ENCODE results near the gene KIFBP.
"Not testable (repeated sequence)": the region's sequence is repeated elsewhere in the genome, so short reads cannot be mapped to it uniquely, and the experiment has no call there.

Gene KIFBP

GRCh38 chr10:68997211-68997610, 8.6 kb downstream of the KIFBP start:
- no peak for DNase-seq (ENCODE audit: low read depth in 3 of 3)

GRCh38 chr10:69004821-69005220, 16.2 kb downstream of the KIFBP start:
- DNase-seq (ENCODE audit: low read depth in 3 of 3): no peak

GRCh38 chr10:69005704-69006485, 17.3 kb downstream of the KIFBP start:
- no peak for DNase-seq (ENCODE audit: low read depth in 3 of 3)

- no peak for DNase-seq (ENCODE audit: low read depth in 3 of 3)
Measured at GRCh38 chr10:69007260-69007659, 18.7 kb downstream of the KIFBP start.

GRCh38 chr10:69009360-69009759, 20.8 kb downstream of the KIFBP start:
- DNase-seq (ENCODE audit: low read depth in 3 of 3): no peak

GRCh38 chr10:69010151-69010640, 21.6 kb downstream of the KIFBP start:
- DNase-seq (ENCODE audit: low read depth in 3 of 3): no peak

- DNase-seq (ENCODE audit: low read depth in 3 of 3): peak in 1 of 3 experiments; percentile 4
Measured at GRCh38 chr10:69012778-69013177, 24.2 kb downstream of the KIFBP start.

GRCh38 chr10:69014171-69014570, 25.6 kb downstream of the KIFBP start:
- DNase-seq (ENCODE audit: low read depth in 3 of 3): no peak

- no peak for DNase-seq (ENCODE audit: low read depth in 3 of 3)
Measured at GRCh38 chr10:69018613-69019012, 30.0 kb downstream of the KIFBP start.

GRCh38 chr10:69022611-69023010, 34.0 kb downstream of the KIFBP start:
- no peak for DNase-seq (ENCODE audit: low read depth in 3 of 3)

- DNase-seq (ENCODE audit: low read depth in 3 of 3): no peak
Measured at GRCh38 chr10:69025370-69025896, 36.8 kb downstream of the KIFBP start.

GRCh38 chr10:69033256-69033655, 44.7 kb downstream of the KIFBP start:
- DNase-seq (ENCODE audit: low read depth in 3 of 3): no peak

GRCh38 chr10:69037489-69037888, 48.9 kb downstream of the KIFBP start:
- no peak for DNase-seq (ENCODE audit: low read depth in 3 of 3)

GRCh38 chr10:69040904-69041303, 52.3 kb downstream of the KIFBP start:
- DNase-seq (ENCODE audit: low read depth in 3 of 3): not testable (repeated sequence)

GRCh38 chr10:69042417-69042816, 53.8 kb downstream of the KIFBP start:
- no peak for DNase-seq (ENCODE audit: low read depth in 3 of 3)

GRCh38 chr10:69042838-69043237, 54.2 kb downstream of the KIFBP start:
- DNase-seq (ENCODE audit: low read depth in 3 of 3): no peak

GRCh38 chr10:69043931-69044531, 55.4 kb downstream of the KIFBP start:
- no peak for DNase-seq (ENCODE audit: low read depth in 3 of 3)

- no peak for DNase-seq (ENCODE audit: low read depth in 3 of 3)
Measured at GRCh38 chr10:69044546-69044945, 55.9 kb downstream of the KIFBP start.

GRCh38 chr10:69045441-69046300, 57.1 kb downstream of the KIFBP start:
- DNase-seq (ENCODE audit: low read depth in 3 of 3): no peak

GRCh38 chr10:69047111-69047832, 58.7 kb downstream of the KIFBP start:
- DNase-seq (ENCODE audit: low read depth in 3 of 3): no peak

GRCh38 chr10:69048103-69048502, 59.5 kb downstream of the KIFBP start:
- peak in 1 of 3 experiments; percentile 51 for DNase-seq (ENCODE audit: low read depth in 3 of 3)
